ENCODE data around the gene HNRNPA3.
A peak's percentile ranks its signal among the peaks of the same experiment; 100 is the strongest.
"Not testable (repeated sequence)": the region's sequence is repeated elsewhere in the genome, so short reads cannot be mapped to it uniquely, and the experiment has no call there.

Gene HNRNPA3

GRCh38 chr2:177188482-177189469, 23.8 kb upstream of the HNRNPA3 start:
- no peak for DNase-seq (ENCODE audit: low read depth in 2 of 2)

DNA sequence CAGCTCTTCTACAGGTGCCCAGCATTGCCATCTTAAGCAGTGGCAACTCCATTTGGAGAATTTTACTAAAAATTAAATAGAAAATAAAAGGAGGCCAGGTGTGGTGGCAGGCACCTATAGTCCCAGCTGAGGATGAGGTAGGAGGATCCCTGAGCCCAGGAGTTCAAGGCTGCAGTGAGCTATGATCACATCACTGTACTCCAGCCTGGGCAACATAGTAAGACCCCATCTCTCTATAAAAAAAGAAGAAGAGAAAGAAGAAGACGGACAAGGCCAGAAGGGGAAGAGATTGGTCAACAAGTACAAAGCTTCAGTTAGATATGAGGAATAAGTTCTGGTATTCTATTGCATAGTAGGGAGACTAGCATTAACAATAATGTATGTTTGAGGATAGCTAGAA, 21.7 kb upstream of the HNRNPA3 start:
- no peak for DNase-seq (ENCODE audit: low read depth in 2 of 2)

DNA sequence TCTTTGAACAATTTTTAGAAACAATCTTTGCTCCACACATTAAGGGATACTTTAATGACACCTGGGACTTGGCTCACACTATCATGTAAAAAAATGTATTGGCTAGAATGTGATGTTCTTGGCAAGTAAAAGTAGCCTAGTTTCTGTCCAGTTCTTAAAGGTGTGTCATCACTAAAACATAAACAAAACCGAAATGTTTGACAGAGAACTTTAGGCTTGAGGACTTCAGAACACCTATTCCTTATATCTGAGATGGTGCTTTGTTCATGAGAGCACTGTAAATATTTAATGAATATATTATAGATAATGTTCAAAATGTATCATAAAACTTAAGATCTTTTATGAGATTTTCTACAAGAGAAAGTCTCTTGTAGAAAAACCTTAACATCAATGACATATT, 19.8 kb upstream of the HNRNPA3 start:
- DNase-seq (ENCODE audit: low read depth in 2 of 2): no peak

DNA sequence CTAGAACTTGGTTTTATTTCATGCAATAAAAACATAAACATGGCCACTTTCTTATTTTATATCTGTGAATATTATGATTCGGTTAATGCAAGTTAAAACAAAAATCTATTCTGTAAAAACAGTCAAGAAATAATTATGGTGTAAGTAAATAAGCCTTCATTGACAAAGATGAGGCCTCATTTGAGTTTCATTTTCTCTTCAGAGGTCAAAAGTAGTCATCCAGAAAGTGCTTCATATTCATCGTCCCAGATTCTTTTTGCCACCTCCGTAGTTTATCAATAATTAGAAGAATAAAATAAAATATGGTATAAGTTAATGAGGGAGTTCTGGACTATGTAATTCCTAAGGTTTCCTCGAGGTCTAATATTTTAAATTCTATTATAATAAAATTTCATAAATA, 19.4 kb upstream of the HNRNPA3 start:
- no peak for DNase-seq (ENCODE audit: low read depth in 2 of 2)

GRCh38 chr2:177195194-177195593, 17.4 kb upstream of the HNRNPA3 start:
- DNase-seq (ENCODE audit: low read depth in 2 of 2): no peak

- not testable (repeated sequence) for DNase-seq (ENCODE audit: low read depth in 2 of 2)
These were observed 12.2 kb upstream of the HNRNPA3 start for GRCh38 chr2:177200419-177200818.

DNA sequence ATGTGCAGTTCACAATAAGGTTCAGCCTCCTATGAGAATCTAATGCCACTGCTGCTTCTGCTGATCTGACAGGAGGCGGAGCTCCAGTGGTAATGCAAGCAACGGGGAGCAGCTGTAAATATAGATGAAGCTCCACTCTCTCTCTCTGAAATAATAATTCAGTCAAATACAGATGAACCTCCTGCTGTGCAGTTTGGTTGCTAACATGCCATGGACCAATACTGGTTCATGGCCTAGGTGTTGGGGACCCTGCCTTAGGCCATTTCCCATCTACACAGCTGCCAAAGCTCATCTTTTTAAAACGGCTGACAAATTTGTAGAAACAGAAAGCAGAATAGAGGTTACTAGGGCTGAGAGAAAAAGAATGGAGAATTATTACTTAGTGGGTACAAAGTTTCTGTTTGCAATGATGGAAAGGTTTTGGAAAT, 10.7 kb upstream of the HNRNPA3 start:
- no peak for DNase-seq (ENCODE audit: low read depth in 2 of 2)

DNA sequence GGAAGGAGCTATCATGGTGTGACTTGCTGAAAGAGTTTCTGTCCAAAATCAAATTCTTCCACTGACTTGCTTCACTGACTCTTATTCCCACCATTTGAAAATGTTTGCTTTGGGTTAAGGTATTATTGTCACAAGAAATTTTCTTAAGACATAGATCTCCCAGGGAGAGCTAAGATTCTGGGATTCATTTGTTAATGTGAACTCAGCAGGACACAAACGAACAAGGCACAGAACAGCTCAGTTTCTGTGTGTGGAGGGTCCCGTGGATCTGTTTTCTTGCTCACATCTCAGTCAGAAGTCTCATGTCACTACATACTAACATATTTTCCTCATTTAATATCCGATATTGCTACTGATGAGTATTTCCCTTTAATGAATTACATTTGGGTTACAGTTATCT, 8.2 kb upstream of the HNRNPA3 start:
- DNase-seq (ENCODE audit: low read depth in 2 of 2): no peak

DNA sequence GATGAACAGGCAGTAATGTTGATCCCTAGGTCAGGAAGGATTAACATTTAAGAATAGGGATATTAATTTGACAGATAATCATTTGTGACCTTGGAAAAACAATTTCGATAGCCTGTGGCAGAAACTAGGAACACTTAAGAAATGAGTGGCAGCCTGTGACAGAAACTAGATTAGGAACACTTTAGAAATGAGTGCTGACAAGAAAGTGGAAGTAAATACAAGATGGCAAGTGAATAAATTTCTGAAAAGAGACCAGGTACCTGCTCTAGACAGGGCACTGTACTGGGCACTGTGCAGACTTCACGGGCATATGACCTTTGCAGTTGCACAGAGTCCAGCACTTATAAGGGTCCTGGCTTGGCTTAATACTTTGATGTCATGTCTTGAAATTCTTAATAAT, 5.5 kb upstream of the HNRNPA3 start:
- DNase-seq (ENCODE audit: low read depth in 2 of 2): no peak

DNA sequence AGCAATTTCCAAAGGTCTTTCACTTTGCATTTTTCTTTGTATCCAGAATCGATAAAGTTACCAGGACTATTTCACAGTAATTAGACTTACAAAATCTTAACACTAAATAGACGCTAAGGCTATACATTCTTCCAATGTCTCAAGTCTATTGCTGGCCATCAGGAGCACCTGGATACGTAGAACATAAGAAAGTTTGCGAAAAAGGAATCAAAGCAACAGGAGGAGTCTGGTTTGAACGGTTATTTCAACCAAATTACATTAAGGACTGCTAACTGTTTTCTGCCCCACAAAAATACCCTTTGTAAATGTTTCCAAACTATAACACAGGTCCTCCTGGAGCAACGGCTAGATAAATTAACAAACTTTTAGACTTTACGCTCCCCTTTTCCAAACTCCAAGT, 1.4 kb upstream of the HNRNPA3 start:
- no peak for DNase-seq (ENCODE audit: low read depth in 2 of 2)

DNA sequence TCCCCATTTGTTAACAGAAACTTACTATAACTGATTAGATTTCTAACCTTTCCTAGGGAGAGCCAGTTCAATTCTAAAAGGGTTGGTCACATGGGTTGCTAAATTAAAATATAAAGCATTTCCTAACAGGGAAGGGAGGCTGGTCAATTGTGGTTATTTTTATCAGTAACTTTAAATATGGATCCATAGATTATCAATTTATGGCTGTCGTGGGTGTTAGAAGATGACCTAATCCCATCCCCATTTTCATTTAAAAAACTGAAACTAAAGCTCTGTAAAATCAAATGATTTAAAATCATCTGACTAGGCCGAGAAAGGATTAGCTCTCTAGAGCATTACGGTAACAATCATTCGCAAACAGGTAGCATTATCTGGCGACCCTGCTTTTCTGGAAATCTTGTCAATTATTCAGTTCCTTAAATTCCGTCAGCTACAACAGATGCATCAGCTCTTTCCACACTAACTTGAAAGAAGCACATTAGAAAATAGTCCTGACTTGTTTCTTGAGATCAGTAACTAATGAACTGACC, 953 bp upstream of the HNRNPA3 start:
- DNase-seq (ENCODE audit: low read depth in 2 of 2): no peak

- peak; percentile 86 to 89 for DNase-seq (ENCODE audit: low read depth in 2 of 2)
These were observed 580 bp downstream of the HNRNPA3 start for GRCh38 chr2:177212891-177213856.

- DNase-seq (ENCODE audit: low read depth in 2 of 2): no peak
These were observed 4.8 kb downstream of the HNRNPA3 start for GRCh38 chr2:177217247-177217843.

GRCh38 chr2:177219787-177220186, 7.2 kb downstream of the HNRNPA3 start:
- not testable (repeated sequence) for DNase-seq (ENCODE audit: low read depth in 2 of 2)

DNA sequence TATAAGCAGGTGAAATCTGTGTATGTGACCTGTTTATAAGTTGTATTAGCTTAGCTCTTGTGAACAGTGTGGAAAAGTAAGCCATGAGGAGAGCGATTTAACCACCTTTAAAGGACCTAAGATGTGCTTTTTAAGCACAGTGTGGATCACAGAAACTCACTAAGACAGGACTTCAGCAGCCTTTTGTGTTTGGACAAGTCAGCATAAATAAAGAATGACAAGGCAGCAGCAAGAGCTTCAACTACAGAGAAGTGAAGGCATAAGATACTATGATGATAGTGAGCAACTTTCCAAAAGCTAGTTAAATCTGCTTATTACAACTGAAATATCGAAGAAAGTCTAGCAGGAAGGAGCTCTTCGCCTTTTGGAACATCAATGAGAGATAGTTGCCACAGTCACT, 8.9 kb downstream of the HNRNPA3 start:
- no peak for DNase-seq (ENCODE audit: low read depth in 2 of 2)

DNA sequence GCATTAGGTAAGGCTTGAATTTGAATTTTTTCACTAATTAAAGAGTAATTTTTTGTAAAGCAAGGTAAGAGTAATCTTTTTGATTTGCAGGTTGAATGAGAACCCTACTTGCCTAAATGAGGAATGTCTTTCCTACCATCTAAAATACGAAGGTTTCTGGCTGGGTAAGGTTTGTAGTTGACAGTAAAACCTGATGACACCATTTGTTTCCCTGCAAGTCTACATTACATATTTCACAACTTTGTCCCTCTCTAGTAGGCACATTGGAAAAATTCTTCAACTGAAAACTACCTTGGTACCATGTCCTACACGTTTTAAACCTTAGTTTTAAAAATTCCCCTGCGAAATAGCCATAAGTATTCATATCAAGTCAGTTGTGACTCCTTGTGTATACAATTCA, 9.4 kb downstream of the HNRNPA3 start:
- DNase-seq (ENCODE audit: low read depth in 2 of 2): no peak

- not testable (repeated sequence) for DNase-seq (ENCODE audit: low read depth in 2 of 2)
These were observed 10.8 kb downstream of the HNRNPA3 start for GRCh38 chr2:177223436-177223835.

- no peak for DNase-seq (ENCODE audit: low read depth in 2 of 2)
These were observed 13.4 kb downstream of the HNRNPA3 start for GRCh38 chr2:177225965-177226360.

GRCh38 chr2:177229442-177230242, 17.0 kb downstream of the HNRNPA3 start:
- DNase-seq (ENCODE audit: low read depth in 2 of 2): no peak

DNA sequence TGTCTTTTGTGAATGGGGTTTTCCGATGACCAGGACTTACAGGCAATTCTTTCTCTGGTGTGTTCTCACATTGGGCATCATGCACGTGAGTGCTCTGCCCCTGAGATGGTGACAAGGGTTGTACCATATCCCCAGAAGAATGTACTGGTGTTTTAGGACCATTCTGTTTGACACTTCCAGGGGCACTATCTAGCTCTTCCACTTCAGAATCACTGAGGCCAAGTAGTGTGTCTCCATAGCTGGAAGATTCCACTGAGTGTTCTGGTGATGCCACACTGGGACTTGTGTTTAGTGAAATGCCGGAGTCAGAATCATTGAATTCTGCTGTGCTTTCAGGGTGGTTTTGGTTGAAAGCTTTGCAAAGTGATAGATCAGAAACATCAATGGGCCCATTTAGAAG, 18.7 kb downstream of the HNRNPA3 start:
- DNase-seq (ENCODE audit: low read depth in 2 of 2): no peak
